Esophagus muscularis mucosa (tissue), 4 donors: ENCODE measurements around the gene GJB2. TPM values are rescaled to one million over a fixed set of nuclear protein-coding genes. Genes with fewer than 3 reads are reported as not detected.

ENCODE experiments used
- DNase-seq: peaks from one replicate; pipeline ENCODE4 v3.0.0-alpha.2; 2017; ENCODE audit errors: extremely low spot score
- H3K27ac ChIP-seq, 4 donors: fragments of 200-600 bp; sonication (generic); replicated peaks in 1 of 4; 1 replicate in 3 of 4; 2 replicates in 1 of 4; pipeline ENCODE4 v1.5.1; 2016 to 2019; ENCODE audit warnings: mild to moderate bottlenecking in 1 of 4
- H3K27me3 ChIP-seq, 4 donors: fragments of 200-600 bp; sonication (generic); one replicate each; pipeline versions ENCODE4 v1.5.1 to v1.6.0; 2016 to 2019
- H3K36me3 ChIP-seq, 4 donors: fragments of 200-600 bp; sonication (generic); one replicate each; pipeline ENCODE4 v1.5.1; 2016 to 2019
- H3K4me1 ChIP-seq, 4 donors: fragments of 200-600 bp; sonication (generic); one replicate each; pipeline ENCODE4 v1.5.1; 2016 to 2019
- H3K4me3 ChIP-seq, 4 donors: fragments of 200-600 bp; sonication (generic); 1 replicate in 2 of 4; 2 replicates in 2 of 4; pipeline ENCODE4 v1.5.1; 2016 to 2019; ENCODE audit warnings: mild to moderate bottlenecking in 4 of 4, moderate library complexity in 1 of 4
- H3K9me3 ChIP-seq, 4 donors: fragments of 200-600 bp; sonication (generic); 1 replicate in 3 of 4; 2 replicates in 1 of 4; pipeline ENCODE4 v1.5.1; 2016 to 2019
- EP300 ChIP-seq: sonication (generic); formaldehyde crosslinking; IDR thresholded peaks from one replicate; pipeline ENCODE4 v1.6.1; 2017; ENCODE audit warnings: antibody characterized with exemption
- POLR2A ChIP-seq: fragments of 450-650 bp; IDR thresholded peaks from one replicate; pipeline ENCODE4 v1.6.1; 2017; ENCODE audit warnings: antibody characterized with exemption, moderate library complexity, mild to moderate bottlenecking, low read depth
- POLR2AphosphoS5 ChIP-seq, 2 donors: sonication (generic); formaldehyde crosslinking; IDR thresholded peaks; one replicate each; pipeline ENCODE4 v1.6.1; 2017; ENCODE audit warnings: antibody characterized with exemption in 2 of 2
- WGBS: methylation state at CpG from one replicate; pipeline ENCODE4 v1.1.5; 2018; 5-methylcytosine and 5-hydroxymethylcytosine counted together
- intact Hi-C: fragments of 100-400 bp; cut with DNase I; formaldehyde crosslinking; loops from one replicate; pipeline ENCODE4 v1.15.1; 2023
- total RNA-seq, 4 donors: library from RNA; depleted of rRNA; stranded (reverse); fragments of >200 nt; gene quantifications; one replicate each; pipeline versions ENCODE4 v1.1.0 to v1.2.1, GENCODE V29; 2016
- TF ChIP-seq, protein P1 (sequence below), 3 experiments: fragments of 200-600 bp in 2 of 3; fragments of 450-650 bp in 1 of 3; sonication (generic) in 2 of 3; IDR thresholded peaks; one replicate each; pipeline ENCODE4 v1.5.1; 2017 to 2019; ENCODE audit warnings: antibody characterized with exemption in 3 of 3, mild to moderate bottlenecking in 2 of 3, moderate library complexity in 1 of 3

GJB2 gene
- total RNA-seq, 4 donors from 2014 or later, result 0.50 to 0.75 TPM; not detected in 2

GRCh38 chr13:20140487-20140886 is 52.3 kb downstream of the GJB2 start:
- Histone ChIP-seq H3K9me3 (no peaks in the 10 kb centered on the region), H3K4me3 (no peak overlapping the region), H3K36me3 (no peaks in the 10 kb centered on the region), H3K4me1 (peaks cover 14 to 20% (median 18%) of the 10 kb centered on the region in 4 donors), H3K27me3 (peaks cover 0 to 85% (median 18%) of the 10 kb centered on the region in 4 donors), H3K27ac (no peak overlapping the region)
- intact Hi-C loops, result loop anchor here (2.0 kb wide), 1 partner anchor 36 kb away; no protein-coding TSS in a partner anchor
- 73% methylated on average over 4 of the region's 4 CpGs for WGBS
- TF ChIP-seq EP300, result no peak
- TF ChIP-seq, protein P1, sequence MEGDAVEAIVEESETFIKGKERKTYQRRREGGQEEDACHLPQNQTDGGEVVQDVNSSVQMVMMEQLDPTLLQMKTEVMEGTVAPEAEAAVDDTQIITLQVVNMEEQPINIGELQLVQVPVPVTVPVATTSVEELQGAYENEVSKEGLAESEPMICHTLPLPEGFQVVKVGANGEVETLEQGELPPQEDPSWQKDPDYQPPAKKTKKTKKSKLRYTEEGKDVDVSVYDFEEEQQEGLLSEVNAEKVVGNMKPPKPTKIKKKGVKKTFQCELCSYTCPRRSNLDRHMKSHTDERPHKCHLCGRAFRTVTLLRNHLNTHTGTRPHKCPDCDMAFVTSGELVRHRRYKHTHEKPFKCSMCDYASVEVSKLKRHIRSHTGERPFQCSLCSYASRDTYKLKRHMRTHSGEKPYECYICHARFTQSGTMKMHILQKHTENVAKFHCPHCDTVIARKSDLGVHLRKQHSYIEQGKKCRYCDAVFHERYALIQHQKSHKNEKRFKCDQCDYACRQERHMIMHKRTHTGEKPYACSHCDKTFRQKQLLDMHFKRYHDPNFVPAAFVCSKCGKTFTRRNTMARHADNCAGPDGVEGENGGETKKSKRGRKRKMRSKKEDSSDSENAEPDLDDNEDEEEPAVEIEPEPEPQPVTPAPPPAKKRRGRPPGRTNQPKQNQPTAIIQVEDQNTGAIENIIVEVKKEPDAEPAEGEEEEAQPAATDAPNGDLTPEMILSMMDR (IDR thresholded peaks at IDR 0.05), result no peak
- TF ChIP-seq POLR2AphosphoS5 (IDR thresholded peaks at IDR 0.05), result no peak
- TF ChIP-seq POLR2A, result no peak
- no peak for DNase-seq

DNA sequence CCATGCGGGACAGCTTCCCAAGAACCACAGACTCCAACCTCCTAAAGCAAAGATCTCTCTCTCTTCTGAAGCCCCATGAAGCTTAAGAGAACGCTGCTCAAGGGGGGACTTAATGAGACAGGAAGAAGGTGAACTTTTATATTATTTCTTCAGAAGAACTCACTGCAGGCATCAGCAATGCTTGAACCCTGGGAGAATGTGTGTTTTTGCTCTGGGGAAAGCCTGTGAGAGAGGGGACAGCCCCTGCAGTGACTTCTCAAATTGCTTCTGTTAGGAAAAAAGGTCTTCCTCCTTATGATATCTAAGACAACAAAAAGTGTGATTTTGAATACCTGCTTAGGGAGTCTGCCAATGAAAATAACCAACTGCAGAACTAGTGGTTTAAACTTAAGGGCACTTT is 54.9 kb downstream of the GJB2 start:
- WGBS, result 56% methylated on average over 2 of the region's 2 CpGs
- peaks cover 14 to 20% (median 18%) of the 10 kb centered on the region in 4 donors for H3K4me1 ChIP-seq
- H3K27me3 ChIP-seq, result peaks cover 0 to 72% (median 17%) of the 10 kb centered on the region in 4 donors
- no peaks in the 10 kb centered on the region for H3K9me3 ChIP-seq
- no peaks in the 10 kb centered on the region for H3K36me3 ChIP-seq
- intact Hi-C loops, result no loop called here
- TF ChIP-seq EP300, result no peak
- no peak for TF ChIP-seq POLR2A
- no peak for TF ChIP-seq POLR2AphosphoS5 (IDR thresholded peaks at IDR 0.05)
- TF ChIP-seq, protein P1 (IDR thresholded peaks at IDR 0.05), result no peak
- H3K27ac ChIP-seq, result no peak overlapping the region
- no peak overlapping the region for H3K4me3 ChIP-seq
- no peak for DNase-seq

Other genes with a start within 250 kb of the GJB2 start
- gene ZMYM2, start 234.2 kb downstream of the GJB2 start, total RNA-seq, result 10 to 100 TPM; 36.8 to 49.4 (median 45.5) TPM
- gene GJA3, start 31.9 kb downstream of the GJB2 start, total RNA-seq, result not detected
- not detected for gene GJB6, start 39.4 kb upstream of the GJB2 start, total RNA-seq